Dedifferentiated amniotic fluid mesenchymal stem cell (primary cell): ENCODE measurements around the gene VSX2.

Experiments
- DNase-seq: peaks from one replicate; pipeline ENCODE4 v3.0.0-alpha.2; 2016; ENCODE audit errors: extremely low spot score

Gene VSX2

DNA sequence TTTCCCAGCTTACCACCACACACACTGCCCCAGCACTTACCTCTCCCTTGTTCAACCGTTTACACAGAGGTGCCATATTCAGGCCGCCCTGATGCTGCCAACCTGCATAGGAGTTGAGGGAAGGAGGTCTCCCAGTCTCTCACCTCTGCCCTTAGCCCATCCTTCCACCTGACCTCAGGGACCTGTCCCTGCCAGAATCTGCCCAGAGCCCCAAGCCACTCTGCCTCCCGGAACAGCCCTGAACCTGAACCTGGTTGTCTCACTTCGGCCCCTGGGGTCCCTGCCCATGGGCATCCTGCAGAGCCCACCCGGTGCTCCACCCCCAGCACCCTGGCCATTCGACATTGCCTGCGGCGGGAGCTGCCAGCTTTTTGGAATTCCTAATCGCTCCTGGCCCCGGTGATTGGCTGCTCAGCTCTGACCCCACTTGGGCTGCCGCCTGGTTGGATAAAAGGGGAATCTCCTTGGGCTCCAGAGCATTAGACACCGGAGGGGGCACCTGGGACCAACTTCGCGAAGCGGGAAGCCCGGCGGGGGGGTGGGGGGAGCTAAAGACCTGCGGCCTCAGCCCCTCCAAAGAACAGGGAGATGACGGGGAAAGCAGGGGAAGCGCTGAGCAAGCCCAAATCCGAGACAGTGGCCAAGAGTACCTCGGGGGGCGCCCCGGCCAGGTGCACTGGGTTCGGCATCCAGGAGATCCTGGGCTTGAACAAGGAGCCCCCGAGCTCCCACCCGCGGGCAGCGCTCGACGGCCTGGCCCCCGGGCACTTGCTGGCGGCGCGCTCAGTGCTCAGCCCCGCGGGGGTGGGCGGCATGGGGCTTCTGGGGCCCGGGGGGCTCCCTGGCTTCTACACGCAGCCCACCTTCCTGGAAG, at the start of gene VSX2:
Gene VSX2 (plus strand): TSS at position 476 of the 874 bp plus-strand sequence. CDS start 113 bp downstream, at position 589.
- DNase-seq, result no peak

GRCh38 chr14:74190927-74191575, 48.2 kb upstream of the VSX2 start:
- DNase-seq, result no peak

- DNase-seq, result no peak
Measured at GRCh38 chr14:74194506-74195274, 44.6 kb upstream of the VSX2 start.

DNA sequence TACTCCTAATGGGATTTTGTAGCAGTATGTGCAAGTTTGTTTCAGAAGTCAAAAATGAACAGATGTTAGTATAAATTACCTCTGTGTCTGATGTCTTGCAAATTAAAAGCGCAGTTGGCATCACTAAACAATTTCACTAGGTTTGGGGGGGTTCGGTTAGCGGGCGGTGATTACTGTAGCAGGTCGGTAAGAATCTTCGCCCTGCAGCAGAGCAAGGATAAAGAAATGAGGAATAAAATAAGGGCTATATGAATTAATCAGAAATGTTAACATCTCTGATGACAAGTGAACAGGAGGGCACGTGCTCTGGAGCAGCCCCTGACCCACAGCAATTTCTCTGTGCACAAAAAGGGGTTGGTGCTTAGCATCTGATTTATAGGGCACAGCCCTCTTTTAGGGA, 43.6 kb upstream of the VSX2 start:
- DNase-seq, result no peak

GRCh38 chr14:74198441-74199234, 40.6 kb upstream of the VSX2 start:
- DNase-seq, result no peak

GRCh38 chr14:74202113-74202512, 37.1 kb upstream of the VSX2 start:
- DNase-seq, result no peak

GRCh38 chr14:74203639-74204038, 35.6 kb upstream of the VSX2 start:
- DNase-seq, result no peak

DNA sequence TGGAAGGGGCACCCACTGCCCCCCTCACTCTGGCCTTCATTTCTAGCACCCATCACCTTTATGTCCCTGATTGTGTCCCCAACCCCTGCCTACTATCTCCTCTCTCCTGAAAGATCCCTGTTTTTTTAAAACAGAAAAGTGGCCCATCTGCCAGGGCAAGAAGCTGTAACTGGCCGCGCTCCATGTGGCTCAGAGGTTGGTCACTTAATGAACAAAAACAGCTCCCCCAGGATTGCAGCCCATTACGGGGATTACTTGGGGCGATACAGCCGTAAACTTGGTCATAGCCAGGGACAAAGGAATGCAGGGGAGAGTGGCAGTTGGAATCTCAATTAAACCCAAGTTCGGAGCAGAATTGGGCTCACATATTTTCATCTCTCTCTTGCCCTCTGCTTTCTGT, 34.8 kb upstream of the VSX2 start:
- DNase-seq, result no peak

- DNase-seq, result no peak
Measured at GRCh38 chr14:74205882-74206281, 33.4 kb upstream of the VSX2 start.

- DNase-seq, result no peak
Measured at GRCh38 chr14:74207943-74208342, 31.3 kb upstream of the VSX2 start.

- DNase-seq, result no peak
Measured at GRCh38 chr14:74208642-74209041, 30.6 kb upstream of the VSX2 start.

DNA sequence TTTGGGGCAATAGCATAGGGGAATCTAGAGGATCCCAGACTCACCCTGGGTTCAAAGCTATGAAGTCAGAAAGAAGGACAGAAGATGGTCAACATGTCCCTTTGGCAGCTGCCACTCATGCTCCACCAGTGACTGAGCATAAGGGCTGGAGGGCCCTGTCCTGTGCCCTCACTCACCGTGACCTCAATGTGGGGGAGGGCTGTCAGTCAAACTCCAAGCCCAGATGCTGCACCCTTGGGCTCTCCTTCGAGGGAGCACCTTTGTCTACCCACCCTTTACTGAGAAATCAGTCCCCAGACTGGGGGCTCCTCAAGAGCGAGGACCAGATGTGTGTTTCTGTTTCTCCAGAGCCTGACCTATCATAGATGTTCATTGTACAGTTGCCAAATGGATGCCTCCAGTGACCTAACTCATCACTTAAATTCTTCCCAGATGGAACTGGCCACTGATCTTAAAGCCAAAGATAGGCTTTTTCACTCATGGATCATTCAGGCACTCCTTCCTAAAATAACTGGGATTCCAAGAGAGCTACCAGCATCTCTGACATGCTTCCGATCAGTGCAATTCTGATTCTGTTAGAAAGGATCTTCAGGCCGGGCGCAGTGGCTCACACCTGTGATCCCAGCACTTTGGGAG, 27.2 kb upstream of the VSX2 start:
- no peak for DNase-seq

DNA sequence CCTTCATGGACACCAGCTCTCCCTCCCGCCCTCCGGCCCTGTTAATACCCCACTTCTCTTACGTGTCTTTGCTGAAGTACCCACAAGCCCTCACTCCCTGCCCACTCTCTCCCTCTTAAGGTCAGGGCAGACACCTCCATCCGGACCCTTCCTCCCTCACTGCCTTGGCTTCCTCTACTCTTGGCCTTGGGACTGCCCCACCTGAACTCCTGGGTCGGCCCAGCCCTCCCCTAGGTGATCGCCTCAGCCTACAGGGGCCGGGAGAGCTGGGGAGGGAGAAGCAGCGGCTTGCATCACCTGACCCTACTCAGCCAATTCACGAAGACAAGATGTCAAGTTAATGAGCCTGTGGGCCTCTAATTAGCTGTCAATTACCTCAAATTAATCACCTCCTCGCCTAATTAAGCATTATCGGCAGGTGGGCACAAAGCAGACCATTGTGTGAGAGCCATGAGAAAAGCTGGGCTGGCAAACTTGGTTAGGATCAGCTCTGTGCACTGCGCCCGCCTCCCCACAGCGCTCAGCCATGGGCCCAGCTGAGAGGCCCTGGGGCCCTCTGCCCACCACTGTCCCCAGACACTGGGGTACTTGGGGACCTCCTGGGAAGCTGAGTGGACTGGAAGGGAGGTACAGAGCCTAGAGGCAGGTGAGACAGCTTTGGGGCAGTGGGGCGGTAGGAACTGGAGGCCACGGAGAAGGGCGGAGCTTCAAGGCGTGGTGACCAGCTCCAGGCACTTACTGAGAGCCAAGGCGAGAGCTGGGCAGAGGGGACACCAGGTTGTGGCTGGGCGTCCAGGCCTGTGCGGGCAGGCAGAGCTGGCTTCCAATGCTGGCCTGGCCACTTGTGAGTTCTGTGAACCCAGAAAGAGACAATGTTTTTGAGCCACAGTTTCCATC, 25.1 kb upstream of the VSX2 start:
- no peak for DNase-seq

DNA sequence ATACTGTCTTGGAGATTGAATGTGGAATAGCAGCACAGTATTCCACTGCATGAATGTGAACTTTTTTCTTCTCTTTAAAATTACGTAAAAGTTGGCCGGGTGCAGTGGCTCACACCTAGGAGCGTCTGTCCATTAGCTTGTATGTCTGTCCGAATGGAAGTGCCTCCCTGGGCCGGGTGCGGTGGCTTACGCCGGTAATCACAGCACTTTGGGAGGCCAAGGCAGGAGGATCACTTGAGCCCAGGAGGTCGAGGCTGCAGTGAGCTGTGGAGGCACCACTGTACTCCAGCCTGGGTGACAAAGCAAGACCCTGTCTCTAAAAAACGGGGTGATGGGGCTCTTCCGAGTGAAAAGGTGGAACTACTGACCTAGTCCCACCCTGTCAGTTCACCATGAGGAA, 22.6 kb upstream of the VSX2 start:
- DNase-seq, result no peak

GRCh38 chr14:74217672-74218448, 21.4 kb upstream of the VSX2 start:
- DNase-seq, result no peak

DNA sequence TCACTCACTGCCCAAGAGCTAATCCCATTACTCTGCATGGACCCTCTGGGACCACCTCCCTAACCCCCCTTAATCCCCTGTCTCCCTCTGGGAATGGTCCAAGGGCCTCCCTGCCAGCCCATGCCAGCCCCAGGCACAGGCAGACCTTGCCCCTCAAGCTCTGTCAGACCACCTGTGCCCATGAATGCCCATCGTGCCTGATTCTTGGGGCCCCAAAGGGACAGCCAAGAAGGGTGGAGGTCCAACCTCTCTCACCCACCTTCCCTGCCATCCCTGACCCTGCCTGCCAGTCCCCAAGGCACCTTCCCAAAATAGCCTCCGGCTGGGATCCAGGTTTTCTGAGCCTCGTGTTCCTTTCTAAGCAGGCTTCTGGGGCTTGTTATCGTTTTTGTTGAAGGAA, 20.8 kb upstream of the VSX2 start:
- no peak for DNase-seq

GRCh38 chr14:74219277-74220205, 19.7 kb upstream of the VSX2 start:
- no peak for DNase-seq

GRCh38 chr14:74220991-74221390, 18.3 kb upstream of the VSX2 start:
- DNase-seq, result no peak
